CD14-positive monocyte (primary cell): ENCODE measurements around the gene NKX1-1. TPM values are rescaled to one million over a fixed set of nuclear protein-coding genes. Genes with fewer than 3 reads are reported as not detected.

ENCODE experiments used
- DNase-seq, 3 donors: peaks; one replicate each; pipeline ENCODE4 v3.0.0-alpha.2; 2011 to 2022
- H2AFZ ChIP-seq: 2 replicates; pipeline ENCODE4 v1.6.0; 2012; ENCODE audit warnings: mild to moderate bottlenecking, low read depth, low read length, inconsistent platforms; ENCODE audit not compliant: insufficient read depth, poor library complexity, severe bottlenecking
- H3K27ac ChIP-seq, 2 donors: 1 replicate in 1 of 2; 2 replicates in 1 of 2; pipeline ENCODE4 v1.5.1; 2012 to 2013; ENCODE audit warnings: low read length in 2 of 2, control low read depth in 1 of 2, inconsistent platforms in 1 of 2, low read depth in 1 of 2, mild to moderate bottlenecking in 1 of 2
- H3K27me3 ChIP-seq, 2 donors: one replicate each; pipeline versions ENCODE4 v1.6.0 to v1.6.1; 2011 to 2013; ENCODE audit warnings: low read length in 2 of 2; ENCODE audit not compliant: control insufficient read depth in 2 of 2, insufficient read depth in 2 of 2
- H3K36me3 ChIP-seq, 2 donors: replicated peaks in 1 of 2; 1 replicate in 1 of 2; 2 replicates in 1 of 2; pipeline versions ENCODE4 v1.5.1 to v1.6.1; 2012 to 2013; ENCODE audit warnings: low read length in 2 of 2, control low read depth in 1 of 2, inconsistent platforms in 1 of 2, mild to moderate bottlenecking in 1 of 2; ENCODE audit not compliant: insufficient read depth in 2 of 2, control insufficient read depth in 1 of 2
- H3K4me1 ChIP-seq, 2 donors: 1 replicate in 1 of 2; 2 replicates in 1 of 2; pipeline versions ENCODE4 v1.5.1 to v1.6.1; 2012 to 2013; ENCODE audit warnings: low read length in 2 of 2, control low read depth in 1 of 2, inconsistent platforms in 1 of 2, mild to moderate bottlenecking in 1 of 2, moderate library complexity in 1 of 2; ENCODE audit not compliant: insufficient read depth in 2 of 2, control insufficient read depth in 1 of 2
- H3K4me2 ChIP-seq: replicated peaks from 2 replicates; pipeline ENCODE3; 2012; ENCODE audit warnings: low read length, moderate library complexity, mild to moderate bottlenecking; ENCODE audit not compliant: poor library complexity, severe bottlenecking; ENCODE audit errors: extremely low read depth
- H3K4me3 ChIP-seq, 3 experiments: fragments of 200-600 bp in 1 of 3; sonication (generic) in 1 of 3; replicated peaks in 1 of 3; 1 replicate in 2 of 3; 2 replicates in 1 of 3; pipeline ENCODE4 v1.5.1; 2011 to 2013; ENCODE audit warnings: low read length in 3 of 3, mild to moderate bottlenecking in 3 of 3, control low read depth in 2 of 3, low read depth in 2 of 3, inconsistent platforms in 1 of 3, moderate library complexity in 1 of 3
- H3K79me2 ChIP-seq: 2 replicates; pipeline ENCODE4 v1.6.0; 2012; ENCODE audit warnings: mild to moderate bottlenecking, control low read depth, inconsistent platforms, low read length, moderate library complexity; ENCODE audit not compliant: insufficient read depth
- H3K9ac ChIP-seq: 2 replicates; pipeline ENCODE4 v1.6.0; 2017; ENCODE audit warnings: low read length, mild to moderate bottlenecking; ENCODE audit not compliant: insufficient read depth, poor library complexity, severe bottlenecking
- H3K9me3 ChIP-seq, 2 donors: replicated peaks in 1 of 2; 1 replicate in 1 of 2; 2 replicates in 1 of 2; pipeline versions ENCODE4 v1.5.1 to v1.6.1; 2012 to 2013; ENCODE audit warnings: low read length in 2 of 2, control low read depth in 1 of 2; ENCODE audit not compliant: control insufficient read depth in 1 of 2, insufficient read depth in 1 of 2
- H4K20me1 ChIP-seq: 2 replicates; pipeline ENCODE4 v1.6.0; 2012; ENCODE audit warnings: mild to moderate bottlenecking, low read length, control low read depth, moderate library complexity; ENCODE audit not compliant: insufficient read depth
- H3K27ac Mint-ChIP-seq, 7 donors: one replicate each; pipeline ENCODE4 v1.8.0; 2020; ENCODE audit warnings: mild to moderate bottlenecking in 7 of 7, mixed read lengths in 7 of 7, moderate library complexity in 6 of 7, inconsistent platforms in 2 of 7
- H3K27me3 Mint-ChIP-seq, 3 donors: one replicate each; pipeline ENCODE4 v1.8.0; 2021 to 2022; ENCODE audit warnings: low read depth in 3 of 3, mild to moderate bottlenecking in 3 of 3, mixed read lengths in 3 of 3, moderate library complexity in 3 of 3, inconsistent platforms in 1 of 3
- H3K36me3 Mint-ChIP-seq, 2 donors: one replicate each; pipeline ENCODE4 v1.8.0; 2020; ENCODE audit warnings: mixed read lengths in 2 of 2, inconsistent platforms in 1 of 2, mild to moderate bottlenecking in 1 of 2
- H3K4me1 Mint-ChIP-seq: one replicate; pipeline ENCODE4 v1.8.0; 2020; ENCODE audit warnings: mild to moderate bottlenecking, mixed read lengths
- H3K4me3 Mint-ChIP-seq, 2 donors: one replicate each; pipeline ENCODE4 v1.8.0; 2020; ENCODE audit warnings: mild to moderate bottlenecking in 2 of 2, mixed read lengths in 2 of 2, moderate library complexity in 1 of 2
- H3K9me3 Mint-ChIP-seq, 7 donors: one replicate each; pipeline ENCODE4 v1.8.0; 2020 to 2022; ENCODE audit warnings: mixed read lengths in 7 of 7, mild to moderate bottlenecking in 6 of 7, moderate library complexity in 6 of 7, inconsistent platforms in 2 of 7
- CTCF ChIP-seq: fragments of 200-600 bp; IDR thresholded peaks from one replicate; pipeline ENCODE4 v1.8.0; 2022; ENCODE audit warnings: antibody characterized with exemption, mild to moderate bottlenecking
- WGBS: methylation state at CpG from one replicate; pipeline ENCODE4 v1.1.5; 2013; ENCODE audit warnings: missing lambda C conversion rate; ENCODE audit not compliant: insufficient coverage; 5-methylcytosine and 5-hydroxymethylcytosine counted together
- intact Hi-C, 2 donors: fragments of 100-400 bp; cut with micrococcal nuclease; formaldehyde crosslinking; loops; one replicate each; pipeline versions ENCODE4 v1.15.0 to v1.15.1; 2023
- polyA plus RNA-seq, 3 donors: library from polyadenylated mRNA; depleted of rRNA in 1 of 3; unstranded in 2 of 3; stranded (reverse) in 1 of 3; fragments of 300-500 nt in 2 of 3; fragments of >200 nt in 1 of 3; fragmentation: Illumina TruSeq in 2 of 3; gene quantifications; 1 replicate in 2 of 3; 2 replicates in 1 of 3; pipeline ENCODE4 v1.2.3, GENCODE V29; 2012 to 2021

NKX1-1 gene
- polyA plus RNA-seq, 3 donors: not detected

DNA sequence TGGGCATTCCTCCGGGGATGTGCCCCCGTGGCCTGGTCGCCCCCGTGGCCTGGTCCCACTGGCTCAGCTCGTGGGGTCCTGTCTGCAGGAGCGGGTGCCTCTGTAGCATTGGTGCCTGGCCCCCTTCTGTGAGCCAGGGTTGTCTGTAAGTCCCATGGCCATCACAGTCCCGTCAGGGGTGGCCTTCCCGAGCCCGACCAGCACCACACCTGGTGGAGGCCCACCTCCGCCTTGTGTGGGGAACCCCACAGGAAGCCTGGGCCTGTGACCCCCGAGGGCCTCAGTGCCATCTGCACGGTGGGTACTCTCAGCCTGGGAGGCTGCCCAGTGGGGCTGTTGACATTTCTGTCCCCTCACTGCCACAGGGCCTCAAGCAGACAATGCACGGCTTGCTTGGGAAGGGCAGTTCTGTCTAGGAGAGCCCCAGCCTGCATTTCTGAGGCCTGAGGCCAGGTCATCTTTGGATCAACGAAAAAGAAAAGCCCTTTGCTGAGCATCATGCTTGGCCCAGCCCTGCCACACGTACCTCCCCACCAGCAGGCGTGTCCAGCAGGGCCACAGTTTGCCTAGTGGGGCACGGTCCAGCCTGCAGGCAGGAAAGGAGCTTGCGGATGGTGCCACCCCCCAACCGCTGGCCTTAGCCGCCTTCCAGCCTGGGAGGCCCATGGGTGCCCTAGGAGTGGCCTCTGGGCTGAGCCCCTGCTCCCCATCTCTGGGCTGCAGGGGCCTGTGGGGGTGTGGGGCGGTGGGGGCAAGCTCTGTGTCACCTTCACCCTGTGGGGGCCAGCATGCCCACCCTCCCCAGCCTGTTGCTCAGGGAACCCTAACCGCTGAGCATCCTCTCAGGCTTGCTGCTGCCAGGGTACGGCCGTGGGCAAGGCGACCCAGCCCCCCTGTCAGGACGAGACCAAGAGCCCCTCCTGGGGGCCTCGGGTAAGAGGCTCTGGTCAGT, 23.2 kb downstream of the NKX1-1 start:
- Mint-ChIP-seq H3K36me3 (peaks cover 30 to 55% of the 10 kb centered on the region in 2 donors), H3K4me3 (no peak overlapping the region), H3K9me3 (peaks cover 2 to 12% (median 10%) of the 10 kb centered on the region in 7 donors), H3K27ac (no peak overlapping the region), H3K27me3 (peaks cover 0 to 3% (median 0%) of the 10 kb centered on the region in 3 donors), H3K4me1 (no peaks in the 10 kb centered on the region)
- intact Hi-C loops: no loop called here
- no peak for DNase-seq
- H3K27me3 ChIP-seq: no peaks in the 10 kb centered on the region
- H4K20me1 ChIP-seq: no peaks in the 10 kb centered on the region
- peaks cover 0 to 6% of the 10 kb centered on the region in 2 donors for H3K9me3 ChIP-seq
- H3K36me3 ChIP-seq: peaks cover 14 to 37% of the 10 kb centered on the region in 2 donors
- H2AFZ ChIP-seq: no peak overlapping the region
- H3K79me2 ChIP-seq: no peaks in the 10 kb centered on the region
- no peak overlapping the region for H3K4me2 ChIP-seq
- no peak overlapping the region for H3K27ac ChIP-seq
- no peak overlapping the region for H3K9ac ChIP-seq
- TF ChIP-seq CTCF: no peak
- H3K4me3 ChIP-seq: no peak overlapping the region
- WGBS: 90% methylated on average over 23 of the region's 27 CpGs
- H3K4me1 ChIP-seq: no peaks in the 10 kb centered on the region

DNA sequence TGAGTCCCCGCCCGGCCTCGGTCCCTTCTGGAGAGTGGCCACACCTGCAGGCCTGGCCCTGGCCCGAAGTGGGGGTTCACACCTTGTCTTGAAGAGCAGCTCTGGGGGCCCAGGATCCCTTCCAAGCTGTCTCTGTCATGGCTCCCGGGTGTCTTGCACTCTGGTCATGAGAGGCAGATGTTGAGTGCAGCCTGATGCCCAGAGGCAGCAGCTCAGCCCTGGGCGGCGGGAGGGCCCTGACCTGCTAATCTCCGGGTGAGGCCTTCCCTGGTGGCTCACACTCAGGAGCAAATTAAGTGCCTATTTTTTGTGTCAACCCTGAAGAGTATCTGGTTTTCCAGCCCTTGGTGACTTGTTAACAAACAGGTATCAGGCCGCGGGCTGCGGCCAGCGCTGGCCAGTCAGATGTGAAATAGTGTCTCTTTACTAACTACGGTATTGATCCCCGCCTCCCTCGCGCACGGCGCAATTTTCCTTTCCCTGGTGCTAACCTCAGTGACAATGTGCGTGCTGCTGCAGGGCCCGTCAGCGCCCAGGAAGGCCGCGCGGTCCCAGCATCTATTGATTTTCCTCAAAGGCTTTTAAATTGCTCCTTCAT, 24.2 kb downstream of the NKX1-1 start:
- no peak for DNase-seq
- Histone ChIP-seq H3K4me2 (no peak overlapping the region), H2AFZ (no peak overlapping the region), H3K36me3 (peaks cover 16 to 30% of the 10 kb centered on the region in 2 donors), H3K4me1 (no peaks in the 10 kb centered on the region), H3K27ac (no peak overlapping the region), H3K9ac (no peak overlapping the region), H3K9me3 (peaks cover 0 to 5% of the 10 kb centered on the region in 2 donors), H4K20me1 (no peaks in the 10 kb centered on the region), H3K79me2 (no peaks in the 10 kb centered on the region), H3K4me3 (no peak overlapping the region), H3K27me3 (no peaks in the 10 kb centered on the region)
- Mint-ChIP-seq H3K4me1 (no peaks in the 10 kb centered on the region), H3K27ac (peak overlapping the region in 2 of 7 donors; percentile 22 to 80), H3K27me3 (peaks cover 0 to 2% (median 0%) of the 10 kb centered on the region in 3 donors), H3K36me3 (peaks cover 22 to 49% of the 10 kb centered on the region in 2 donors), H3K4me3 (no peak overlapping the region), H3K9me3 (peaks cover under 1 to 9% (median 4%) of the 10 kb centered on the region in 7 donors)
- TF ChIP-seq CTCF: no peak
- intact Hi-C loops: no loop called here
- WGBS: 96% methylated on average over 24 of the region's 24 CpGs
